GM23248 (cell line): ENCODE measurements around the gene ALG14. TPM values are rescaled to one million over a fixed set of nuclear protein-coding genes. Genes with fewer than 3 reads are reported as not detected.

Source experiments
- DNase-seq: peaks from one replicate; pipeline ENCODE4 v3.0.0-alpha.2; 2015
- H2AFZ ChIP-seq: fragments of 200-600 bp; sonication (generic); 2 replicates; pipeline ENCODE4 v1.6.1; 2016; ENCODE audit warnings: antibody characterized with exemption
- H3F3A ChIP-seq: fragments of 200-600 bp; sonication (generic); 2 replicates; pipeline ENCODE4 v1.6.1; 2016; ENCODE audit warnings: mild to moderate bottlenecking, antibody characterized with exemption, mixed run types; ENCODE audit not compliant: insufficient read depth
- H3K27ac ChIP-seq: fragments of 200-600 bp; sonication (generic); 2 replicates; pipeline ENCODE4 v1.5.1; 2016; ENCODE audit warnings: mild to moderate bottlenecking
- H3K27me3 ChIP-seq: fragments of 200-600 bp; sonication (generic); replicated peaks from 2 replicates; pipeline ENCODE4 v1.6.1; 2016; ENCODE audit warnings: mild to moderate bottlenecking; ENCODE audit not compliant: insufficient read depth
- H3K36me3 ChIP-seq: fragments of 200-600 bp; sonication (generic); 2 replicates; pipeline ENCODE4 v1.6.1; 2016; ENCODE audit warnings: low read depth, mild to moderate bottlenecking
- H3K4me1 ChIP-seq: fragments of 200-600 bp; sonication (generic); 2 replicates; pipeline ENCODE4 v1.6.1; 2016; ENCODE audit warnings: mild to moderate bottlenecking; ENCODE audit not compliant: insufficient read depth
- H3K4me2 ChIP-seq: fragments of 200-600 bp; sonication (generic); one replicate; pipeline ENCODE4 v1.6.1; 2016; ENCODE audit warnings: mild to moderate bottlenecking; ENCODE audit not compliant: unreplicated experiment
- H3K4me3 ChIP-seq: fragments of 200-600 bp; sonication (generic); 2 replicates; pipeline ENCODE4 v1.5.1; 2016; ENCODE audit warnings: mild to moderate bottlenecking
- H3K79me2 ChIP-seq: fragments of 200-600 bp; sonication (generic); 2 replicates; pipeline ENCODE4 v1.6.1; 2016; ENCODE audit warnings: mild to moderate bottlenecking; ENCODE audit not compliant: insufficient read depth
- H3K9ac ChIP-seq: fragments of 200-600 bp; sonication (generic); 2 replicates; pipeline ENCODE4 v1.6.1; 2016; ENCODE audit warnings: mild to moderate bottlenecking
- H3K9me2 ChIP-seq: fragments of 200-600 bp; sonication (generic); 2 replicates; pipeline ENCODE4 v1.6.1; 2016; ENCODE audit warnings: mixed run types, mild to moderate bottlenecking, moderate library complexity; ENCODE audit not compliant: insufficient read depth
- H3K9me3 ChIP-seq: fragments of 200-600 bp; sonication (generic); one replicate; pipeline ENCODE4 v1.6.1; 2017; ENCODE audit warnings: low read depth
- H4K20me1 ChIP-seq: fragments of 200-600 bp; sonication (generic); 2 replicates; pipeline ENCODE4 v1.6.0; 2016; ENCODE audit not compliant: insufficient read depth
- EZH2 ChIP-seq: fragments of 200-600 bp; sonication (generic); IDR thresholded peaks from 2 replicates; pipeline ENCODE4 v1.6.1; 2018; ENCODE audit warnings: antibody characterized with exemption, mild to moderate bottlenecking; ENCODE audit not compliant: insufficient read depth, poor library complexity, severe bottlenecking
- EZH2phosphoT487 ChIP-seq: fragments of 200-600 bp; sonication (generic); IDR thresholded peaks from 2 replicates; pipeline ENCODE4 v1.6.1; 2018; ENCODE audit warnings: antibody characterized with exemption, moderate library complexity, mild to moderate bottlenecking, low read depth; ENCODE audit not compliant: insufficient read depth
- WGBS, 2 experiments: methylation state at CpG; one replicate each; pipeline ENCODE4 v1.1.6; 2015 to 2017; ENCODE audit warnings: low lambda C conversion rate in 2 of 2, low coverage in 1 of 2; ENCODE audit errors: missing lambda C conversion rate in 2 of 2; 5-methylcytosine and 5-hydroxymethylcytosine counted together
- in situ Hi-C: fragments of 300-500 bp; cut with MboI; formaldehyde crosslinking; loops from 2 replicates; pipeline ENCODE4 v1.15.0; 2020
- polyA plus RNA-seq: library from polyadenylated mRNA; unstranded; fragments of >200 nt; fragmentation: Nextera tagmentation; extraction: Ambion mirVana; gene quantifications from 2 replicates; pipeline ENCODE4 v1.2.1, GENCODE V29; 2016
- total RNA-seq: library from RNA; depleted of rRNA; stranded (reverse); fragments of >200 nt; shearing (Covaris generic); gene quantifications from 2 replicates; pipeline ENCODE4 v1.2.3, GENCODE V29; 2014

The ALG14 gene
- total and polyA plus RNA-seq, 2 experiments from 2014 or later: 13.0 to 13.5 TPM

GRCh38 chr1:94935034-94935433 lies 137.7 kb downstream of the ALG14 start:
- no peak overlapping the region for H3K4me2 ChIP-seq
- DNase-seq: no peak
- H3K36me3 ChIP-seq: no peaks in the 10 kb centered on the region
- H3K4me3 ChIP-seq: no peak overlapping the region
- H3K79me2 ChIP-seq: no peaks in the 10 kb centered on the region
- H3F3A ChIP-seq: no peaks in the 10 kb centered on the region
- H3K9me2 ChIP-seq: no peaks in the 10 kb centered on the region
- WGBS, 2 experiments: 100% methylated on average over 1 of the region's 1 CpG
- TF ChIP-seq EZH2phosphoT487: no peak
- TF ChIP-seq EZH2: no peak
- no peak overlapping the region for H3K9ac ChIP-seq
- H2AFZ ChIP-seq: no peak overlapping the region
- no peak overlapping the region for H3K27ac ChIP-seq
- H4K20me1 ChIP-seq: no peaks in the 10 kb centered on the region
- no peaks in the 10 kb centered on the region for H3K27me3 ChIP-seq
- H3K9me3 ChIP-seq: no peaks in the 10 kb centered on the region
- H3K4me1 ChIP-seq: peaks cover 29% of the 10 kb centered on the region
- in situ Hi-C loops: loop anchor here (10.0 kb wide), 1 partner anchor 100 kb away; no protein-coding TSS in a partner anchor

- 70 to 78% methylated on average over 2 of the region's 2 CpGs for WGBS, 2 experiments
- in situ Hi-C loops: loop anchor here (10.0 kb wide), 1 partner anchor 100 kb away; no protein-coding TSS in a partner anchor
Measured at GRCh38 chr1:94934551-94934950, 138.2 kb downstream of the ALG14 start.

GRCh38 chr1:94931254-94931841 lies 141.4 kb downstream of the ALG14 start:
- H3K79me2 ChIP-seq: no peaks in the 10 kb centered on the region
- H3K9me2 ChIP-seq: no peaks in the 10 kb centered on the region
- H3K27me3 ChIP-seq: no peaks in the 10 kb centered on the region
- no peaks in the 10 kb centered on the region for H3K9me3 ChIP-seq
- peaks cover 5% of the 10 kb centered on the region; the same call in 1 of the 2 replicates for H3K4me1 ChIP-seq
- in situ Hi-C loops: loop anchor here (10.0 kb wide), 1 partner anchor 103 kb away; no protein-coding TSS in a partner anchor
- TF ChIP-seq EZH2 (no peak), EZH2phosphoT487 (no peak)
- H3K4me2 ChIP-seq: no peak overlapping the region
- H3F3A ChIP-seq: 0 out of 2 replicates have a peak, but pooled peaks cover 17% of the 10 kb centered on the region
- no peak overlapping the region for H3K9ac ChIP-seq
- no peak overlapping the region for H2AFZ ChIP-seq
- no peak for DNase-seq
- no peaks in the 10 kb centered on the region for H3K36me3 ChIP-seq
- 82 to 84% methylated on average over 7 of the region's 7 CpGs for WGBS, 2 experiments
- H3K4me3 ChIP-seq: no peak overlapping the region
- no peaks in the 10 kb centered on the region for H4K20me1 ChIP-seq
- no peak overlapping the region for H3K27ac ChIP-seq

More at GRCh38 chr1:94934551-94934950, 138.2 kb downstream of the ALG14 start:
- H3K9me3 ChIP-seq: no peaks in the 10 kb centered on the region
- H3K9me2 ChIP-seq: no peaks in the 10 kb centered on the region
- no peak overlapping the region for H3K4me2 ChIP-seq
- H3K4me1 ChIP-seq: peaks cover 29% of the 10 kb centered on the region
- H3K9ac ChIP-seq: no peak overlapping the region
- no peaks in the 10 kb centered on the region for H3F3A ChIP-seq
- no peak for DNase-seq
- no peaks in the 10 kb centered on the region for H4K20me1 ChIP-seq
- no peak for TF ChIP-seq EZH2phosphoT487
- TF ChIP-seq EZH2: no peak
- H3K4me3 ChIP-seq: no peak overlapping the region
- no peaks in the 10 kb centered on the region for H3K36me3 ChIP-seq
- H3K27ac ChIP-seq: no peak overlapping the region
- H2AFZ ChIP-seq: no peak overlapping the region
- no peaks in the 10 kb centered on the region for H3K27me3 ChIP-seq
- H3K79me2 ChIP-seq: no peaks in the 10 kb centered on the region

DNA sequence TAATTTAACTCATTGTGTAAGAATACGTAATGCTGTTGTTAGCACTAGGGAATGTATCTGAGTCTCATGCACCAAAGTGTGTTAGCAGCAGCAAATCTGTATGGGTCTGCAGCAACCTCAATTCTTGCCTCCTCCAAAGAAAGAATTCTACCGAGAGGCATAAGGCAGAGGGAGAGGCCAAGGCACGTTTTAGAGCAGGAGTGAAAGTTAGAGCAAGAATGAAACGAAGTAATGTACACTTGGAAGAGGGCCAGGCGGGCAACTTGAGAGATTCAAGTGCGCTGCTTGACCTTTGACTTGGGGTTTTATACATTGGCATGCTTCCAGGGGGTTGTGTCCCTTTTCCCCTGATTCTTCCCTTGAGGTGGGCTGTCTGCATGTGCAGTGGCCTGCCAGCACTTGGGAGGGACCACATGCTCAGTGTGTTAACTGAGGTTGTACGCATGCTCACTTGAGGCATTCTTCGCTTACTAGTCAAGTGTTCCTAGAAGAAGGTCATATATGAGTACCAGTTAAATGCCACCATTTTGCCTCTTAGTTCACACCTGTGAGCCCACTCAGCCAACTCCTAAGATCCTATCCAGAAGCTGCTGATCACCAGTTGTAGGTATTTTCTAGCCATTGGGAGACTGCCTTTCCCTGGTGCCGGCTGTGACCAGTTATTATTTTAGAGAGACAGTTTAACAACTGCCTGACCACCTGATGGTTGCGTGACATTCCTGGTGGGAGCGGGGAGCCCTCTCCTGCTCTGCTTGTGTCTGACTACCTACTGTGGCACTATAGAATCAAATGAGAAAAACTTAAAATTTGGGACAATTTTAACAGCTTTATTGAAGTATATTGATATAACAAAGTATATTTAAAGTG lies 143.2 kb downstream of the ALG14 start:
- Histone ChIP-seq H4K20me1 (no peaks in the 10 kb centered on the region), H3K4me2 (peak overlapping the region; percentile 7), H3K9ac (no peak overlapping the region), H3K36me3 (no peaks in the 10 kb centered on the region), H3K9me3 (no peaks in the 10 kb centered on the region), H3K4me1 (peaks cover 5% of the 10 kb centered on the region; the same call in 1 of the 2 replicates), H3K27ac (no peak overlapping the region), H2AFZ (no peak overlapping the region), H3K79me2 (peaks cover 17% of the 10 kb centered on the region), H3K9me2 (no peaks in the 10 kb centered on the region), H3K4me3 (no peak overlapping the region), H3F3A (peaks cover 27% of the 10 kb centered on the region), H3K27me3 (no peaks in the 10 kb centered on the region)
- no peak for DNase-seq
- in situ Hi-C loops: loop anchor here (10.0 kb wide), 1 partner anchor 105 kb away; no protein-coding TSS in a partner anchor
- WGBS, 2 experiments: 73 to 79% methylated on average over 11 of the region's 11 CpGs
- TF ChIP-seq EZH2 (no peak), EZH2phosphoT487 (no peak)
